HL-60 (cell line): ENCODE data around the gene MAFG.

Source experiments
- DNase-seq, 2 experiments: peaks; one replicate each; pipeline ENCODE4 v3.0.0-alpha.2; 2010 to 2020; ENCODE audit warnings: low read depth in 1 of 2, low spot score in 1 of 2
- H3K27ac ChIP-seq: fragments of 250-450 bp; sonication (Bioruptor Pico); replicated peaks from 2 replicates; pipeline ENCODE4 v1.5.1; 2020; ENCODE audit warnings: mild to moderate bottlenecking, moderate library complexity
- H3K27me3 ChIP-seq: fragments of 250-450 bp; sonication (Bioruptor Pico); 2 replicates; pipeline ENCODE4 v1.5.1; 2021; ENCODE audit warnings: mild to moderate bottlenecking, moderate library complexity; ENCODE audit not compliant: insufficient read depth, poor library complexity, severe bottlenecking
- H3K4me3 ChIP-seq: replicated peaks from 2 replicates; pipeline ENCODE4 v1.5.1; 2011; ENCODE audit warnings: mild to moderate bottlenecking, control low read depth, low read length; ENCODE audit not compliant: insufficient read depth
- CTCF ChIP-seq: IDR thresholded peaks from one replicate; pipeline ENCODE4 v1.5.1; 2011; ENCODE audit warnings: low read length, control low read depth, inconsistent platforms; ENCODE audit not compliant: insufficient read depth
- GABPA ChIP-seq: IDR thresholded peaks from 2 replicates; pipeline ENCODE4 v1.6.1; 2012; ENCODE audit warnings: low read depth
- POLR2AphosphoS5 ChIP-seq: IDR thresholded peaks from 2 replicates; pipeline ENCODE4 v1.6.1; 2012; ENCODE audit warnings: low read depth
- SPI1 ChIP-seq: IDR thresholded peaks from 2 replicates; pipeline ENCODE4 v1.6.1; 2012; ENCODE audit warnings: low read depth, mild to moderate bottlenecking, borderline replicate concordance
- TF ChIP-seq, protein P1 (sequence below): IDR thresholded peaks from 2 replicates; pipeline ENCODE4 v1.6.1; 2012; ENCODE audit warnings: low read depth; ENCODE audit not compliant: insufficient replicate concordance

The MAFG gene

DNA sequence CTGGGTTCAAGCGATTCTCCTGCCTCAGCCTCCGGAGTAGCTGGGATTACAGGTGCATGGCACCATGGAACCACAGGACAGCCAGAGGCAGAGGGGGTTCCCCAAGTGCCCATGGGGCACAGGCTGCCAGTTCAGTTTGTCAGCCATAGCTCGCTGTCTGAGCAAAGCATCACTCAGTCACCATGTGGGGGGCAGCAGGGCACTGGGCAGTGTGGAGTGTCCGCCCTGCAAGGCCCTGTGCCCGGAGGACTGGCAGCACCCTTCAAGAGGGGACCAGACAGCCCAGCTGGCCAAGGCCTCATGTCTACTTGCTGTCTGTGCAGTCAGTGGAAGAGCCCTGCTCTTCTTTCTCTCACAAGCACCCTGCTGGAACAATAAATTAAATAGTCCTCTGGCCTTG is 42.6 kb downstream of the MAFG start:
- Histone ChIP-seq H3K27me3 (no peaks in the 10 kb centered on the region), H3K4me3 (no peak overlapping the region), H3K27ac (no peak overlapping the region)
- TF ChIP-seq POLR2AphosphoS5 (no peak; the same call in 1 of the 2 replicates), CTCF (no peak), GABPA (no peak), SPI1 (no peak)
- TF ChIP-seq, protein P1, sequence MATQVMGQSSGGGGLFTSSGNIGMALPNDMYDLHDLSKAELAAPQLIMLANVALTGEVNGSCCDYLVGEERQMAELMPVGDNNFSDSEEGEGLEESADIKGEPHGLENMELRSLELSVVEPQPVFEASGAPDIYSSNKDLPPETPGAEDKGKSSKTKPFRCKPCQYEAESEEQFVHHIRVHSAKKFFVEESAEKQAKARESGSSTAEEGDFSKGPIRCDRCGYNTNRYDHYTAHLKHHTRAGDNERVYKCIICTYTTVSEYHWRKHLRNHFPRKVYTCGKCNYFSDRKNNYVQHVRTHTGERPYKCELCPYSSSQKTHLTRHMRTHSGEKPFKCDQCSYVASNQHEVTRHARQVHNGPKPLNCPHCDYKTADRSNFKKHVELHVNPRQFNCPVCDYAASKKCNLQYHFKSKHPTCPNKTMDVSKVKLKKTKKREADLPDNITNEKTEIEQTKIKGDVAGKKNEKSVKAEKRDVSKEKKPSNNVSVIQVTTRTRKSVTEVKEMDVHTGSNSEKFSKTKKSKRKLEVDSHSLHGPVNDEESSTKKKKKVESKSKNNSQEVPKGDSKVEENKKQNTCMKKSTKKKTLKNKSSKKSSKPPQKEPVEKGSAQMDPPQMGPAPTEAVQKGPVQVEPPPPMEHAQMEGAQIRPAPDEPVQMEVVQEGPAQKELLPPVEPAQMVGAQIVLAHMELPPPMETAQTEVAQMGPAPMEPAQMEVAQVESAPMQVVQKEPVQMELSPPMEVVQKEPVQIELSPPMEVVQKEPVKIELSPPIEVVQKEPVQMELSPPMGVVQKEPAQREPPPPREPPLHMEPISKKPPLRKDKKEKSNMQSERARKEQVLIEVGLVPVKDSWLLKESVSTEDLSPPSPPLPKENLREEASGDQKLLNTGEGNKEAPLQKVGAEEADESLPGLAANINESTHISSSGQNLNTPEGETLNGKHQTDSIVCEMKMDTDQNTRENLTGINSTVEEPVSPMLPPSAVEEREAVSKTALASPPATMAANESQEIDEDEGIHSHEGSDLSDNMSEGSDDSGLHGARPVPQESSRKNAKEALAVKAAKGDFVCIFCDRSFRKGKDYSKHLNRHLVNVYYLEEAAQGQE = no peak
- no peak for DNase-seq

DNA sequence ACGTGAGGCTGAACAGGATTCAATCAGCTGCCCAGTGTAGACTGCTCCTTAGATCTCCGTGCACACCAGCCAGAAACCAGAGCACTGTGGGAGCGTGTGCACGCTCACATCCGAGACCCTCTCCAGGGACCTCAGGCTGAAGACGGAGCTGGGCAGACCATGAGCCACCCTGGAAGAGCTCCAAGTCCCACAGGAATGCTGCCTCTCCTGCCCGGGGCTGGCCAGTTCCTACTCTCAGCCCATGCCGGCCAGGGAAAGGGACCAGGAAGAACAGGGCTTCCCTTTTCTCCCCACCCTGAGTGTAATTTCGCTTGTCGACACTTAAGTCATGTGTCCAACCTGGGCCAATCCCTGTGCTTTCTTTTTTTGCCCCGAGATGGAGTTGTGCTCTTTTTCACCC is 43.0 kb downstream of the MAFG start:
- Histone ChIP-seq H3K4me3 (no peak overlapping the region), H3K27ac (no peak overlapping the region), H3K27me3 (no peaks in the 10 kb centered on the region)
- DNase-seq = no peak
- TF ChIP-seq, protein P1 = no peak
- TF ChIP-seq SPI1 = no peak
- no peak for TF ChIP-seq GABPA
- no peak for TF ChIP-seq CTCF
- TF ChIP-seq POLR2AphosphoS5 = no peak; the same call in 1 of the 2 replicates

GRCh38 chr17:81879121-81879520 is 48.4 kb downstream of the MAFG start:
- TF ChIP-seq GABPA (no peak), POLR2AphosphoS5 (no peak), SPI1 (no peak), CTCF (no peak)
- TF ChIP-seq, protein P1 = no peak
- H3K27ac ChIP-seq = no peak overlapping the region
- DNase-seq = no peak
- H3K27me3 ChIP-seq = no peaks in the 10 kb centered on the region
- no peak overlapping the region for H3K4me3 ChIP-seq
